ENCODE results near the gene PKNOX2.

The PKNOX2 gene

DNA sequence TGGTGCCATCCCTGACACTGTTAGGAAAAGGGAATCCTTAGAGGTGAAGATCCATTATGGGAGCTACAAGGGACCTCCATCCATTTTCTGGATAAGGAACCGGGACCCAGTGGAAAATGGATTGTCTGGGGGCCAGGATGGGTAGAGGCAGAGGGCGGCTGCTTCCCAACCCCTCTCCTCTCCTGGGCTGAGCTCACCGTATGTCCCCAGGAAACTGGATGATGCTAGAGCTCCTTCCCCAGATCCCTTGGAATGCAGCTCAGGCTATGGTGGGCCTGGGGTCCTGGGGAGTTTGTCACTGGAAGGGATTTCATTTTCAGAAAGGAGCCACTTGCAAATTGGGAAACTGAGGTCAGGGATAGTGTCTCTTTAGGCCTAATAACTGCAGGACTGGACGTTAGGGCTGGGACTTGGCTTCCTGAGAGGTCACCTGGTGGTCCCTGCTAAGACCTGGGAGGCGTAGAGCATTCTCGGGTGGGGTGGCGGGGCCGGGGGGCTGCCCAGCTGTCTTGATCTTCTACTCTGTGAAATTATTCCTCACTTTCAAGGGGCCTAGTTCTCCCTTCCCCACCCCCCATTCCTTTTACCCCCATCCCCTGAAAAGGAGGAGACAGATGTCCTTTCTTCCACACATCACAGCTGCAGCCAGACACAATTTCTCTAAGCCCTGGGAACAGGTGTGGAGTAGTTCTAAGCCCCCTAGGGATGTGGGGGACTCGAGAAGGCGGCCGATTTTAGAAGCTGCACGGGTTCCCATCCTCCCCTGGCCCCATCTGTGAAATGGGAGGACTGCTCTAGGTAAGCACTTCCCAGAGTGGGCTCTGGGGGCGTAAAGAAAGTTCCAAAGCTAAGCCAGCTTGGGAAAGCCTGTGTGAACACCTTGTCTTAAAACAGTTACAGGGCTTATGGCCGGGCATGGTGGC lies 99.8 kb downstream of the PKNOX2 start:
- no peak for DNase-seq

GRCh38 chr11:125267548-125267947 lies 103.0 kb downstream of the PKNOX2 start:
- DNase-seq = no peak

DNA sequence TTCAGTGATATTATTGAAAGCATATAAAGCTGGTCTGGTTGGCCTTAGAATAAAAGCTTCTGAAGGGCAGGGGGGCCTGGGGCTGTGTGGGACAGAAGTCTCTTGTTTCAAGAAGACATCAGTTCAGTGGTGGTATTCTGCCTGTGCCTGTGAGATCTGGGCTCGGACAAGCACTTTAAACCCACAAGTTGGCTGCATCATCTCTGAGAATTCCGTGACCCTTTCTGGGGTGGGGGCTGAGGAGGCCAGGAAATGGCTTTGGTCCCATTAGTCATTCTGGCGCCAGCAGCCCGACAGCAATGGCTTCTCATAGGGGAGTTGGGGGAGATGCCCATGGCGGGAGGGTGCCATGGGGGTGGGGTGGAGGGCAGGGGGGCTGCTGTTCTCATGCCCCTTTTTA lies 104.1 kb downstream of the PKNOX2 start:
- no peak for DNase-seq

DNA sequence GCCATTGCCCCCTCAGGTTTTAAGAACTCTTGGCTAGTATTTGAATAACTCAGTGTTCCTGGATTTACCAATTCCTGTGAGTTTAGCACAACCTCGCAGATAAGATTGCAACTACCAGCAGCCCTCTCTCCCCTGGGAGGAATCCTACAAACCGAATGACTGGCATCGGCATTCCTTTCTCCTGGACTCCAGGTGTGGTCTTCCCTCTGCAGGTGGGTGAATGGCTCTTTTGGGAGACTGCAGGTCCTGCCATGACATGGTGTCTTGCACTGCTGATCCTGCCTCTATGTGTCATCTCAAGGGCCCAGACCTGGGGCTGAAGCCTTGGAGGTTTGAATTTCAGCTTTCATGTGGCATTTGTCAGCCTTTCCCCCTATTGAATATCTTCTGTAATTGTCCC lies 105.6 kb downstream of the PKNOX2 start:
- DNase-seq = no peak

DNA sequence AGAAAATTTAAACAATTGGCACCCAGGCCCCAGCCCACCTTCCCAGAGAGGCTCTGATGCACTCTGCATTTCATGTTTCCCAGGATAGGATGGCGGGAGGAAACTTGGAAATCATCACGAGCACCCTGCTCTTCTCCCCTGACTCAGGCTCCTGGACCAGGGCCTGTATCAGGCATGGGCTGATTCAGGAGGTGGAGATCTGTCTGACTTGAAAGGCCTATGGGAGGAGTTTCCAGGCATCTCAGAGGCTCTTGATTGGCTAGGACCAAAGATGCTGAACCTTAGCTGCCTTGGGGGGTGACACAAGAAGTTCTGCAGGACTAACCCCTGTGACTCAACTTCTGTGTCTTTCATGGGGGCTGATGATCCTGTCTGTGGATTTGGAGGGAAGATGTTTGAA lies 106.2 kb downstream of the PKNOX2 start:
- DNase-seq = no peak

DNA sequence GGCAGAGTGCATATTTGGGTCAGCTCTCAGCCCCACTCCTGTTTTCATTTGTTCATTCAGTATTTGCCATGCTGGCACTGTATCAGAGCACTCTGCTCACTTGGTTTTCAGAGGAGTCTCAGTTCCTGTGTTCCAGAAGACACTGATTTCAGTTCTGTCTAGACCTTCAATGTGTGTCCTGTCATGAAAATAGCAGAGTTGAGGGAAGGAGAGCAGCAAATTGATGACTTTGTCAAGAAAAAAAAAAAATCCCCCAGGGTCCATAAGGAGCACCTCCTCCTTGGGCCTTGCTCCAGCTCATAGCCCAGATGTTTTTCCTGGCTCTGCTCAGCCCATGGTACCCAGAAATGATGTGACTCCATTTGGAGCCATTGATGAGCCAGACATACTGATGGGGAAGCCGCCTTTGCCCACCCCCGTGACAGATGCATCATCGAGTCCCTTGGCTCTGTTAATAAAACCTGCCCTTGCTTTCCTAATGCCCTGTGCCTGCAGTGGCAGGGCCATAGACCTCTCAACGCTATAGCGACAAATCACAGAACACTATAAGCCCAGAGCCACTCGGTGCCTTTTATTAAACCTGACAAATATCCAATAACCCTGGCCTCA lies 107.0 kb downstream of the PKNOX2 start:
- no peak for DNase-seq

DNA sequence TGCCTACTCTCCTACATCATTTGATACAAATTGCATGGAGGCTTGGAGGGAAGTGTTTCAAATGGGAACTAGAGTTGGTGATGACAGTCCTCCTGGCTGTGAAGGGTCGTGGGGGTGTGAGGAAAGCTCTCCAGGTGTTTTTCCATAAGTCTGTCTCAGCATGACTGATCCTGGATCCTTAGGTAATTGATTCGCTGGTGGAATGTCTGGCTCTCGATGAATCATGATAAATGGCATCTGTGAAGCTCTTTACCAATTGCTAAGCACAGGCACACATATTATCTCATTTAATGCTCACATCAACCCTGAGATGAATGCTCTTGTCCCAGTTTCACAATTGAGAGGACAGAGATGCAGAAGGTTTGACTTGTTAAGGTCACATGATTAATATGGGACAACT lies 107.5 kb downstream of the PKNOX2 start:
- no peak for DNase-seq

GRCh38 chr11:125272821-125273220 lies 108.3 kb downstream of the PKNOX2 start:
- DNase-seq = no peak

- no peak for DNase-seq
These were observed 109.0 kb downstream of the PKNOX2 start for GRCh38 chr11:125273519-125274000.

GRCh38 chr11:125274309-125274708 lies 109.8 kb downstream of the PKNOX2 start:
- DNase-seq = no peak

DNA sequence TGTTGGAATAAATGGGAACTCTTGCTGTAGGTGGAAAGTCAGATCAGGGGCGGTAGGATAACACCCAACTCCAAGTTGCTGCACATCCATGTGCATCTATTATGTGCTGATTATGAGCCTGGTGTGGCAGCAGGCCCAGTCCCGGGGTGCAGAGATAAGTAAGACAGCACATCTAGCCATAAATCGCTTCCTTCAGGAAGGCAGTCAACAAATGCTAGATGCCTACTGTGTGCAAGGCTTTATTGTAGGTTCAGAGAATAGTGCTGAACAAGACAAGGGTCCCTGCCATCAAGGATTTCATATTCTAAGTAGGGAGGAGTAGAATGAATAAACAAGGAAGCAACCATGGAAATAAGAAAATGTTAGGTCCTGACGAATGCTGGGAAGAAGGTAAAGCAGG lies 110.2 kb downstream of the PKNOX2 start:
- no peak for DNase-seq

DNA sequence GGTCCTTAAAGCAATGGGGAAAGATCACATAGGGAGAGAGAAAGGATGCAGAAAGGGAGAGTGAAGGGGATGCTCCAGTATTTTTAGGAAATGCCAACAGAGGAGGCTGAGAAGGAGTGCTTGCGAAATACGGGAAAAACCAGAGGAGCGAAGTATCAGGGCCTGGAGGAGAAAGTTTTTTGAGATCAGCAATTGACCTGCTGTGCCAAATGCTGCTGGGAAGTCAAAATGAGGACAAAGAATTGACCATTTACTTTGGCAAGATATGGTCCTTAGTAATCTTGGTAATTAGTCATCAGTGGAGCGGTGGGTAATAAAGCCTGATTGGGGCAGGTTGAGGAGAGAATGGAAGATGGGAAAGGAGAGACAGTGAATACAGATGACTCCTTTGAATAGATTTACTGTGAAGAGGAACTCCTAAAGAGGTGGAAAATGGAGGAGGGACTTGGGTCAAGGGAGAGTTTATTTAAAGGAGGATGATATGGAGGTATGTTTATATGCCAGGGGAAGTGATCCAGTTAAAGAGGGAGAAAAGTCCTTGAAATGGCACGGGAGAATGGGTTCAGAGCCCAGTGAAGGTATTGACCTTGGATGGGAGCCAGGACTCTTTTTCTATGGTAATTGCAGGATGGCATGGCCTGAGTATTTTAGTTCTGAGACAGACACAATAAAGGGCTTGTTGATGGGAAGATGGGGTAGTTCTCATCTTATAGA lies 111.5 kb downstream of the PKNOX2 start:
- DNase-seq = no peak

DNA sequence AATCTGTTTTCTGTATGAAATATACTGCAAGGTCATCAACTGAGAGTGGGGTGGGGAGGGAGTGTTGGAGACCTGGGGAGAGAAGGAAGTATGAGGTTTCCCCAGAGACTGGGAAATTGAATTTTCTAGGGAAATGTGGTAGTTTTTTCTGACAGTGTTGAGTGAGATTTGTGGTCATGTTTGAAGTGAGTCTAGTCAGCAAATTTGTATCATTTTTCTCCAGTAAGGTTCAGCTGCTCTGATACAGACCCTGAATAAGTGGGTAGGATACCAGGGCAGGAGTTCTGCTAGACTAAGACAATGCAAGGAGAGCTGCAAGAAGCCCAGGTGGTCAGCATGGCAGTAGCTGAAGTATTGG lies 112.0 kb downstream of the PKNOX2 start:
- DNase-seq = no peak

- DNase-seq = no peak
These were observed 115.3 kb downstream of the PKNOX2 start for GRCh38 chr11:125279676-125280418.

DNA sequence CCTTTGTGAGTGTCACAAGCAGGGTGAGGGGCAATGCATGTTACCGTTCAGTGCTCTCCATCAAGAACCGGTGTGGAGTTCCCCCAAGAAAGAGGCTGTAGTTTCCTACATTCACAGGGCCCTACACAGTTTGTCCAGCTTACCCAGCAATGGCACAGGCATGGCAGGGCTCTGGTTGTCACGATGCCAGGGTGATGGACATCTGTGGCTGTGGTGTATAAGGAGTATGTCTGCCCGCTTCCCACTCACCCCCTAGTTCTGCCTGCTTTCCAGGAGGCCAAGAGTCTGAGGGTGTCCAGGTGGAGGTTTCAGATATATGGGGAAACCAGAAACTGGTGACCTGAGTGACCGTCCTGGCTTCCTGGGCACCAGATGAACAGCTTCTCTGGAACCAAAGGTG lies 116.1 kb downstream of the PKNOX2 start:
- DNase-seq = no peak

DNA sequence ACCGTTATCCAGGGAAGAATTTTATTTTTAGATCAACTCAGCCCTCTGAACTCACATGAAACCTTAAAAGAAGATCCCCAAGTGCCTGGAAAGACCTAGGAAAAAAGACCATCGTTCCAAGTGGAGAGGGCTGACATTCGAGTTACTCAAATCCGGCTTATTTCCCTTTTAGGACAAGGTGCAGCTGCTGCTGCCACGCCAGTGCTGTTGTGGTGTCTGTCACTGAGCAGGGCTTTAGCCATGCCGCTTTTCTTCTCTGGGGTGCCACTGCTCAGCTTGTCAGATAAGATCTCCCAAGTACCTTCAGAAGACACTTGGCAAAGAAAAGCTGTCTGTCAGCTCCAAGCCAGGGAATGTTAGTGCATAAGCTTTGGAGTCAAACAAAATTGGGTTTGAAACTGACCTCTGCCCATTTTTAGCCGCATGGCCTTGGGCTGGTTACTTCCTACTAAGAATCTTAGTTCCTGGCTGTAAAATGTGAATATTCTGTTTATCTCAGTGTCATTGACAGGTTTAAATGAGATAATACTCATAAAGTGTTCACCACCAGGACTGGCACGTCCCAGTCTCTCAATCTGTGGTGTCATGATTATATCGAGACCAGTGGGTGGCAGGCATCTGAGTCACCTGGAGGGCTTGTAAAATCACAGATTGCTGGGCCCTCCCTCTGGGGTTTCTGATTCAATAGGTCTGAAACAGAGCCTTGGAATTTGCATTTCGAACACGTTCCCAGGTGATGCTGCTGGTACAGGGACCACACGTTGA lies 117.5 kb downstream of the PKNOX2 start:
- no peak for DNase-seq

- DNase-seq = no peak
These were observed 118.0 kb downstream of the PKNOX2 start for GRCh38 chr11:125282596-125282914.

DNA sequence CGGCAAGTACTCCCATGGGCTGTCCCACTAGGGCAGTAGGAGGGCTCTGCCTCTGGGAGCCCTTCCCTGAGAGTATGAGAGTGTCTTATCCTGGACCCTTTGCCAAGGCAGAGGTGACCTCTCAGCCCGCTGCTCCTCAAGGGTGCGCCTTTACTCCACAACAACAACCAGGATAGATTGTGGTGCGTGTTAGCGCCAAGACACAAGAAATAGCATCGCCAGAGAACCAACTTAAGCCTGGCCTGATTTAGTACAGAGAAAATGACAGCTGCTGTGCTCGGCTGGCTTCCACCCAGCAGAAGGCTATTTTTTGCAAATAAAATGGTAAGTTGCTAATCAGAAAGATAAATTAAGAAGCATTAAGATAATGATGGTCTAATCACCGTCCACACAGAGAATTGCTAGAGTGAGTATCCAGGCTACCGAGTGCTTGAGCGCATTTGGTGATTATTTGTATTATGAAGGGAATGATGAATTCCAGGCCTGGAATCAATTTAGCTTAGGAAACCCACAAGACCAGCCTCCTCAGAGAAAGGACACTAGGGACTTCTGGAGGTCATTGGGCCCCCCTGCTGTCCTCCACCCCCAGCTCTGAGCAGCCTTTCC lies 119.8 kb downstream of the PKNOX2 start:
- no peak for DNase-seq

- no peak for DNase-seq
These were observed 121.3 kb downstream of the PKNOX2 start for GRCh38 chr11:125285844-125286243.

DNA sequence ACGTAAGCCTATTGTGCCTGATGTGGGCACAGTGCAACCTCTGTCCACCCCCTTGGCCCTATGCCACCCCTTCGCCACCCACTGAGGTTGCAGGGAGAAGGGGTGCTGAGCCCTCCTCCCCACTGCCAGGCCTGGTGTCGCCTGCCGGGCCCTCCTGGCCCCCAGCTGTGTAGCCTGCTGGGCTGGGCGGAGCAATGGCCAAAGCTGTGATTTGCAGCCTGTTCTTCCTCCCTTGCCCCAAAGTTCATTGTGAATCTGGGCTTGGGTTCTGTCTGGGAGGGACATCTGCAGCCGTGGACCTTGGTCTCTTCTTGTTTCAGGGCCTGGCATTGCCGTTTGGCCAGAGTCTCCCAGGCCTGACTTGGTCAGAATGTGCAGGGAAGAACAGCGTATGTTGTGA lies 121.9 kb downstream of the PKNOX2 start:
- DNase-seq = no peak

DNA sequence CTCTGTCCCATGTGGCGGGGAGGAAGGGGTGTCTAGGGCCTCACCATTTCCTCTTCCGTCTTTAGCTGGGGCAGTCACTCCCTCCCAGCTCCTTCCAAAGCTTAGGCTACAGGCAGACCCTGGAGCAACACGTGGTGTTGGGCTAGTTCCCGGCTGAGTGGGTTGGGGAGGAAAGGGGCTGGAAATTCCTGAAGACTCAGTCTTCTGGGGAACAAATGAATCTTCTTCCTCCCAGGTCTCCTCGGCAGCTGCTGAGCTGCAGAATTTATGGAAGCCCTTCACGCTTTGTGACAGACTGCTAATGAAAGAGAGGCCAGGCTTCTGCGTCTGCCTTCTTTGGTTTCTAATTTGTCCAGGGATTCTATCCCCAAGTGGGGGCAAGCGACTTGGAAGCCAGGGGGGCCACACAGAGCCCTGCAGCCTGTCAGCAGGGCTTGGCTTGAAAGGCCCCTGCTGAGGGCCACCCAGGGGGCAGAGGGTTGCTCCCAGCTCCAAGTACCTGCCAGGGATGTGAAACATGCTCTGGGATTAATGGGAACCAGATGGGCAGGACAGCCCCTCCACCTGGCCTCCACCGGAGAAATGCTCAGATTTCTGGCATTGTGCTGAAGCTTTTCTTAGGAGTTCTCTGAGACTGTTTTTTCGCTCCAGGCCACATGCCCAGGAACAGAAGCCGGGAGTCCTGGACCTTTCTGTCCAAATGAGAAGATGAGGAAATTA lies 123.1 kb downstream of the PKNOX2 start:
- no peak for DNase-seq

All from NCI-H510A treated with DMSO at 0.1 percent for 48 hours (cell line).